PC-9 (cell line): ENCODE measurements around the gene NKAIN2. TPM values are rescaled to one million over a fixed set of nuclear protein-coding genes. Genes with fewer than 3 reads are reported as not detected.

Source experiments
- BruUV-seq: library from RNA; stranded (reverse); fragments of 400-500 nt; replicated peaks from 2 replicates; lab custom pipeline; 2021; lab: Mats Ljungman, UMichigan
- CTCF ChIA-PET: fragments of 300-600 bp; sonication (Branson Sonifier 250); formaldehyde crosslinking; loops from one replicate; lab custom pipeline; 2022; ENCODE audit warnings: antibody characterized with exemption; lab: Charles Lee
- POLR2A ChIA-PET: fragments of 300-600 bp; sonication (Branson Sonifier 250); formaldehyde crosslinking; loops from one replicate; lab custom pipeline; 2022; ENCODE audit warnings: antibody characterized with exemption; ENCODE audit not compliant: unreplicated experiment; lab: Charles Lee
- DNase-seq, 2 experiments: peaks; one replicate each; pipeline versions ENCODE4 v3.0.0 to v3.0.0-alpha.2; 2015 to 2022; ENCODE audit warnings: mixed read lengths in 1 of 2
- H2AFZ ChIP-seq: fragments of 200-600 bp; sonication (generic); 2 replicates; pipeline ENCODE4 v1.8.1; 2017; ENCODE audit warnings: antibody characterized with exemption
- H3F3A ChIP-seq: fragments of 200-600 bp; sonication (generic); 2 replicates; pipeline ENCODE4 v1.8.1; 2017; ENCODE audit warnings: antibody characterized with exemption, mild to moderate bottlenecking, low read depth; ENCODE audit not compliant: insufficient read depth
- H3K27ac ChIP-seq: fragments of 200-600 bp; sonication (generic); 2 replicates; pipeline ENCODE4 v1.6.1; 2016; ENCODE audit warnings: mixed run types
- H3K27me3 ChIP-seq: fragments of 200-600 bp; sonication (generic); 2 replicates; pipeline ENCODE4 v1.6.1; 2016; ENCODE audit warnings: low read depth, mixed run types; ENCODE audit not compliant: insufficient read depth
- H3K36me3 ChIP-seq: fragments of 200-600 bp; sonication (generic); 2 replicates; pipeline ENCODE4 v1.6.1; 2016; ENCODE audit warnings: low read depth, mixed run types
- H3K4me1 ChIP-seq: fragments of 200-600 bp; sonication (generic); replicated peaks from 2 replicates; pipeline ENCODE4 v1.6.1; 2016; ENCODE audit warnings: mixed run types; ENCODE audit not compliant: insufficient read depth
- H3K4me2 ChIP-seq: fragments of 200-600 bp; sonication (generic); 2 replicates; pipeline ENCODE4 v1.6.1; 2017; ENCODE audit warnings: mixed run types
- H3K4me3 ChIP-seq: fragments of 200-600 bp; sonication (generic); 2 replicates; pipeline ENCODE4 v1.6.1; 2016; ENCODE audit warnings: mixed run types
- H3K79me2 ChIP-seq: fragments of 200-600 bp; sonication (generic); 2 replicates; pipeline ENCODE4 v1.6.1; 2017; ENCODE audit warnings: low read depth, mixed run types
- H3K9me2 ChIP-seq: fragments of 200-600 bp; sonication (generic); 2 replicates; pipeline ENCODE4 v1.8.1; 2017; ENCODE audit warnings: mild to moderate bottlenecking; ENCODE audit not compliant: insufficient read depth
- H3K9me3 ChIP-seq: fragments of 200-600 bp; sonication (generic); 2 replicates; pipeline ENCODE4 v1.8.1; 2016; ENCODE audit warnings: low read depth; ENCODE audit not compliant: insufficient read depth
- H4K20me1 ChIP-seq: fragments of 200-600 bp; sonication (generic); 2 replicates; pipeline ENCODE4 v1.8.1; 2017; ENCODE audit not compliant: insufficient read depth
- CTCF ChIP-seq: fragments of 200-600 bp; sonication (generic); conservative IDR thresholded peaks from 2 replicates; pipeline ENCODE4 v1.6.1; 2017; ENCODE audit warnings: mixed run types, antibody characterized with exemption, mild to moderate bottlenecking, moderate library complexity
- EZH2 ChIP-seq: fragments of 200-600 bp; sonication (generic); IDR thresholded peaks from 2 replicates; pipeline ENCODE4 v1.8.0; 2017; ENCODE audit warnings: antibody characterized with exemption, low read depth
- intact Hi-C: fragments of 100-400 bp; cut with micrococcal nuclease; formaldehyde crosslinking; loops from one replicate; pipeline ENCODE4 v1.10.0; 2022; ENCODE audit not compliant: unreplicated experiment
- total RNA-seq: library from RNA; stranded (reverse); gene quantifications from 2 replicates; pipeline ENCODE4 v1.2.3, GENCODE V29; 2021

NKAIN2 gene
- total RNA-seq, 1 experiment from 2014 or later = not detected

DNA sequence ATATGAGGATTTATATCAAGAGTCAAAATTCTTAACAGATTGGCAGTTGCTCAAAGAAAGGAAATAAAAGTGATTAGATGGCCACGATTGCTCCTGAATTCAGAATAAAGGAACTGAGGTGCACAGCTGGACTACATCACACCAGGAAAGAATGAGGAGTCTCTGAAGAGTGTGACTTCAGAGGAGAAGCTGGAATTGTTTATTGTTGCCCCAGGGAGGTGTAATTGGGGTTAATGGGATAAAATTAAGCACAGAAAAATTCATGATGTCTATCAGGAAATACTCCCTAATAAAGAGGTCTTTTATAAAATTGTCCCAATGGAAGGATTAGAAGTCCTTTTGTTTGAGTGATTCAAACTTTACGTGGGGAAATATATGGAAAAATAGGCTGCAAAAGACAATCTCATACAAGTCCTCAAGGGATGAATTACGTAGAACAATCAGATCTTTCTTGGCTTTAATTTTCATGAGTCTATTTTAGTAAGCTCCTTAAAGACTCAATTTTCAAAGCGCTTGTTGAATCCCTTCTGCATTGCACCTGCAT is 950.0 kb downstream of the NKAIN2 start:
- no peaks in the 10 kb centered on the region for H3F3A ChIP-seq
- H3K4me1 ChIP-seq = no peaks in the 10 kb centered on the region
- POLR2A ChIA-PET = no interaction called here
- no peak overlapping the region for H3K27ac ChIP-seq
- H3K9me3 ChIP-seq = no peaks in the 10 kb centered on the region
- H2AFZ ChIP-seq = no peak overlapping the region
- no TSS peak for BruUV-seq
- CTCF ChIA-PET = no interaction called here
- DNase-seq = no peak
- no peaks in the 10 kb centered on the region for H3K27me3 ChIP-seq
- no peaks in the 10 kb centered on the region for H3K36me3 ChIP-seq
- intact Hi-C loops = no loop called here
- TF ChIP-seq CTCF (no peak), EZH2 (no peak)
- no peaks in the 10 kb centered on the region for H3K9me2 ChIP-seq
- H3K4me3 ChIP-seq = no peak overlapping the region
- H4K20me1 ChIP-seq = no peaks in the 10 kb centered on the region
- no peaks in the 10 kb centered on the region for H3K79me2 ChIP-seq
- H3K4me2 ChIP-seq = no peak overlapping the region

DNA sequence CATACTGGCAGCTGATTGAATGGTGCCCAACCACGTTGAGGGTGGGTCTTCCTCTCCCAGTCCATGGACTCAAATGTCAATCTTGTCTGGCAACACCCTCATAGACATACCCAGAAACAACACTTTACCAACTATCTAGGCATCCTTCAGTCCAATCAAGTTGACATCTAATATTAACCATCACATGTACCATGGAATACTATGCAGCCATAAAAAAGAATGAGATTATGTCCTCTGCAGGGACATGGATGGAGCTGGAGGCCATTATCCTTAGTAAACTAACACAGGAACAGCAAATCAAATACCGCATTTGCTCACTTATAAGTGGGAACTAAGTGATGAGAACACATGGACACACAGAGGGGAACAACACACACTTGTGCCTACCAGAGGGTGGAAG is 951.7 kb downstream of the NKAIN2 start:
- no peak for TF ChIP-seq CTCF
- TF ChIP-seq EZH2 = no peak
- Histone ChIP-seq H3K79me2 (no peaks in the 10 kb centered on the region), H3K9me2 (no peaks in the 10 kb centered on the region), H3F3A (no peaks in the 10 kb centered on the region), H4K20me1 (no peaks in the 10 kb centered on the region), H3K27me3 (no peaks in the 10 kb centered on the region), H2AFZ (no peak overlapping the region), H3K4me3 (no peak overlapping the region), H3K27ac (no peak overlapping the region), H3K36me3 (no peaks in the 10 kb centered on the region), H3K4me2 (no peak overlapping the region), H3K4me1 (no peaks in the 10 kb centered on the region), H3K9me3 (no peaks in the 10 kb centered on the region)
- ChIA-PET CTCF (no interaction called here), POLR2A (no interaction called here)
- intact Hi-C loops = no loop called here
- no TSS peak for BruUV-seq
- DNase-seq = no peak

DNA sequence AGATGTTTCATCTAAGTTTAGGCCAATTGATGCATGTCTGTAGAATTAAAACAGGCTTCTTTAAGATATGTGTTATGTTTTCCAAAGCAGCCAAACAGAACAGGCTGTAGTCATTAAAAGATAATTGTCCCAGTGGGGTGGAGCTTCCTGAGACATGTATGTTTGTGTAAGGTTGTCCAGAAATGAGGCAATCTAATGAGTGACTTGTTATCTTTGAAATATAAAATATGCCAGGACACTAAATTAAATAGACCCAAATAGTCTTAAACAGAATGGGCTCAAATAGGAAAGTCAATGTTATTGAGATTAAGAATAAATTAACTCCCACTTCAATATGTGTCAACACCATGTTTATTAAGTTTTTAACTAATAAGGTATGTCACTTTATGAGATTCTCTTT is 953.9 kb downstream of the NKAIN2 start:
- no peak overlapping the region for H2AFZ ChIP-seq
- H3K4me3 ChIP-seq = no peak overlapping the region
- no peaks in the 10 kb centered on the region for H3K9me3 ChIP-seq
- no peaks in the 10 kb centered on the region for H3K36me3 ChIP-seq
- H3K27ac ChIP-seq = no peak overlapping the region
- TF ChIP-seq EZH2 = no peak
- no peak for TF ChIP-seq CTCF
- BruUV-seq = no TSS peak
- H3K79me2 ChIP-seq = no peaks in the 10 kb centered on the region
- no peak for DNase-seq
- H3K9me2 ChIP-seq = no peaks in the 10 kb centered on the region
- no peaks in the 10 kb centered on the region for H3K4me1 ChIP-seq
- H4K20me1 ChIP-seq = no peaks in the 10 kb centered on the region
- ChIA-PET CTCF (no interaction called here), POLR2A (no interaction called here)
- intact Hi-C loops = no loop called here
- H3F3A ChIP-seq = no peaks in the 10 kb centered on the region
- no peaks in the 10 kb centered on the region for H3K27me3 ChIP-seq
- no peak overlapping the region for H3K4me2 ChIP-seq
